Endometrium (tissue), 2 donors: ENCODE measurements around the gene RPS13.
"Not testable (repeated sequence)": the region's sequence is repeated elsewhere in the genome, so short reads cannot be mapped to it uniquely, and the experiment has no call there.

Experiments used
- FAIRE-seq: peaks from 2 replicates; lab custom pipeline; 2012; peaks lifted over from hg19 to GRCh38; lab: Jason Lieb, UNC
- donor health status: control.
- donor health status: control.

Gene RPS13

DNA sequence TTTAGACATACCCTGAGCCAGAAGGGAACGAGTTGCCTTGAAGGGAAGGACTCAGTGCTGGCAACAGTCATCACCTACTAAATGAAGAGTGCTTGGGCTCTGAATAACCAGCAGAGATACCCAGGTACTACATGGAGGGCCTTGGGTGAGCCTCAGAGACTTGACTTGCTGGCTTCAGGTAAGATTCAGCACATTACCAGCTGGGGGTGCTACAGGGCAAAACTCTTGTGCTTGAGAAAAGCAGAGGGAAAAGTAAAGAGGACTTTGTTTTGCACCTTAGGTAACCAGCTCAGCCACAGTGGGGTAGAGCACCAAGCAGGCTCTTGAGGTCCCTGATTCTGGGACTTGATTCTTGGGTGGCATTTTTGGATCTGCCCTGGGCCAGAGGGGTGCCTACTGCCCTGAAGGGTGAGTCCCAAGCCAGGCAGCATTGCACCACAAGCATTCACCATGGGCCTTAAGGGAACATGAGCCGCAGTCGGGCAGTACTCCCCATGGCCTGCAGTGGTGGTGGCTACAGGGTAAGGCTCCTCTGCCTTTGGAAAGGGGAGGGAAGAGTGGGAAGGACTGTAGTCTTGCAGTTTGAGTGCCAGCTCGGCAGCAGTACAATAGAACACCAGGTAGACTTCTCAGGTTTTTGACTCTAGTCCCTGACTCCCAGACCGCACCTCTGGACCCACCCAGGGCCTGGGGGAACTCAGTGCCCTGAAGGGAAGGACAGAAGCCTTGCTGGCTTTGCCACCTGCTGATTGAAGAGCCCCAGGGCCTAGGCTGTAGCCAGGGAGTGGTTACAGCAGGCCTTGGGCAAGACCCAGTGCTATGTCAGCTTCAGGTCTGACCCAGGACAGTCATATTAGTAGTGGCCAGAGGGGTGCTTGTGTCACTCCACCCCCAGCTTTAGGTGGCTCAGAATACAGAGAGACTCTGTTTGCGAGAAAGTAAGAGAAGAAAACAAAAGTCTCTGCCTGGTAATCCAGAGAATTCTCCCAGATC lies 40.5 kb downstream of the RPS13 start:
- FAIRE-seq: no peak

DNA sequence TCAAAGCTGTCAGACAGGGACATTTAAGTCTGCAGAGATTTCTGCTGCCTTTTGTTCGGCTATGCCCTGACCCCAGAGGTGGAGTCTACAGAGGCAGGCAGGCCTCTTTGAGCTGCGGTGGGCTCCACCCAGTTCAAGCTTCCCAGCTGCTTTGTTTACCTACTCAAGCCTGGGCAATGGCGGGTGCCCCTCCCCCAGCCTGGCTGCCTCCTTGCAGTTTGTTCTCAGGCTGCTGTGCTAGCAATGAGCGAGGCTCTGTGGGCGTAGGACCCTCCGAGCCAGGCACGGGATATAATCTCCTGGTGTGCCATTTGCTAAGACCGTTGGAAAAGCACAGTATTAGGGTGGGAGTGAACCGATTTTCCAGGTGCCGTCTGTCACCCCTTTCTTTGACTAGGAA lies 43.4 kb downstream of the RPS13 start:
- FAIRE-seq: not testable (repeated sequence)

DNA sequence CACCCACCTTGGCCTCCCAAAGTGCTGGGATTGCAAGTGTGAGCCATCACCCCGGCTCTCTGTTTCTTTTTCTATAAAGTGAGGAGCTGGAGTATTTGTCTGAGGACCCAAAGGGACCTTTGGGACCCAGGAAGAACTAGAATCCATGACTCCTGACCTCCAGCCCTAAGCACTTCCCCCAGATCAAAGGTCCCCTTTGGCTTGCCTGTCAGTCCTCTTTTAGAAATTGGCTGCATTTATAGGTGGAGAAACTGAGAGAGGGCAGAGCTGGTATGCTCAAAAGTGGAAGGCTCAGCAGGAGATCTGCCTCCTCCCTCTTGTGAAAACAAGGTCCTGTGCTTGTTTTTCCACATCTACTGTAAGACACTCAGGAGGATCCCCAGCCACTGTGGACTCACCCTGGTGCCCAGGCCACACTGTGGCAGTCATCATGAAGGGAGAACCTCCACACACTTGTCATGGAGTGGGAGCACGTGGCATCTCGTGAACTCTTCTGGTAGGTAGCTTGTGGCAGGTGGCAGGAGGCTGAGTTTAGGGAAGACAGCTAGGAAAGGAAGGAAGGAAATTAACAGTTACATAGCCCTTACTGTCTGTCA lies 50.9 kb downstream of the RPS13 start:
- FAIRE-seq: no peak

DNA sequence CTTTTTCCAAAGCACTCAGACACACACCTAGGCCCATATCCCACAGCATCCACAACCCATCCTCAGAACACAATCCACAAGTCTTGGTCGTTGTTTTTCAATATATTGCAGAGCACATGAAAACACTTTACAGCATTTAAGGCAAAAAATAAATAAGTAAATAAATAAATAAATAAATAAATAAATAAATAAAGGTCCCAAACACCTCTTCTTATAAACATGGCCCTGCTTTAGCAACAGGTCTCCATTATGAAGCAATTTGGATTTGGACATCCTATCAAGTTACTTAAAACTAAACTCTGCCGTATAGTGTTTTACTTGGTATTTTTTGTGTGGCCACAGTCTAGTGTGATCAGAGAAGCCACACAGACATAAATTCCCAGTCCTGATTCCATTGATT lies 52.5 kb downstream of the RPS13 start:
- no peak for FAIRE-seq
